PC-3 (cell line): ENCODE results near the gene LYL1. TPM values are rescaled to one million over a fixed set of nuclear protein-coding genes. Genes with fewer than 3 reads are reported as not detected.

Experiments
- ATAC-seq: fragments of 200-7000 bp; cut with Tn5 transposase; 2 replicates; pipeline ENCODE4 v1.9.1; 2020; ENCODE audit warnings: mild to moderate bottlenecking, moderate library complexity
- BruUV-seq: library from RNA; stranded (reverse); fragments of 400-500 nt; replicated peaks from 2 replicates; lab custom pipeline; 2021; lab: Mats Ljungman, UMichigan
- CTCF ChIA-PET: fragments of 300-600 bp; sonication (Branson Sonifier 250); formaldehyde crosslinking; loops from one replicate; lab custom pipeline; 2022; ENCODE audit warnings: antibody characterized with exemption; lab: Charles Lee
- POLR2A ChIA-PET: fragments of 300-600 bp; sonication (Branson Sonifier 250); formaldehyde crosslinking; loops from one replicate; lab custom pipeline; 2022; ENCODE audit warnings: antibody characterized with exemption; ENCODE audit not compliant: unreplicated experiment; lab: Charles Lee
- DNase-seq: peaks from one replicate; pipeline ENCODE4 v3.0.0-alpha.2; 2015
- H2AFZ ChIP-seq: fragments of 300-600 bp; sonication (generic); 2 replicates; pipeline ENCODE4 v1.6.0; 2016; ENCODE audit warnings: antibody characterized with exemption, low read length
- H3F3A ChIP-seq: fragments of 300-600 bp; sonication (generic); one replicate; pipeline ENCODE4 v1.6.0; 2017; ENCODE audit warnings: antibody characterized with exemption, low read length, control low read depth, mild to moderate bottlenecking; ENCODE audit not compliant: unreplicated experiment
- H3K27ac ChIP-seq: fragments of 300-600 bp; sonication (generic); 2 replicates; pipeline ENCODE4 v1.5.1; 2016; ENCODE audit warnings: mild to moderate bottlenecking, low read length
- H3K27me3 ChIP-seq: fragments of 300-600 bp; sonication (generic); 2 replicates; pipeline ENCODE4 v1.6.1; 2016; ENCODE audit warnings: low read length, mixed read lengths
- H3K36me3 ChIP-seq: fragments of 300-600 bp; sonication (generic); 2 replicates; pipeline ENCODE4 v1.6.1; 2016; ENCODE audit warnings: low read depth, mixed run types, low read length, mixed read lengths
- H3K4me1 ChIP-seq: fragments of 300-600 bp; sonication (generic); 2 replicates; pipeline ENCODE4 v1.5.1; 2016; ENCODE audit warnings: low read length; ENCODE audit not compliant: insufficient read depth
- H3K4me2 ChIP-seq: fragments of 300-600 bp; sonication (generic); 2 replicates; pipeline ENCODE4 v1.6.0; 2016; ENCODE audit warnings: low read length
- H3K4me3 ChIP-seq: fragments of 300-600 bp; sonication (generic); 2 replicates; pipeline ENCODE4 v1.5.1; 2016; ENCODE audit warnings: mild to moderate bottlenecking, low read length, mixed read lengths
- H3K79me2 ChIP-seq: fragments of 300-600 bp; sonication (generic); 2 replicates; pipeline ENCODE4 v1.6.1; 2017; ENCODE audit warnings: low read length, mixed read lengths
- H3K9ac ChIP-seq: fragments of 300-600 bp; sonication (generic); 2 replicates; pipeline ENCODE4 v1.6.0; 2016; ENCODE audit warnings: mild to moderate bottlenecking, low read length
- H3K9me2 ChIP-seq: fragments of 300-600 bp; sonication (generic); replicated peaks from 2 replicates; pipeline ENCODE4 v1.6.1; 2016; ENCODE audit warnings: mixed run types, low read length, mixed read lengths
- H3K9me3 ChIP-seq: fragments of 300-600 bp; sonication (generic); 2 replicates; pipeline ENCODE4 v1.6.1; 2016; ENCODE audit warnings: low read length, mixed read lengths
- H4K20me1 ChIP-seq: fragments of 300-600 bp; sonication (generic); 2 replicates; pipeline ENCODE4 v1.6.1; 2016; ENCODE audit warnings: low read length, mixed read lengths
- CTCF ChIP-seq: fragments of 300-600 bp; sonication (generic); conservative IDR thresholded peaks from 2 replicates; pipeline ENCODE4 v1.5.1; 2017; ENCODE audit warnings: antibody characterized with exemption, low read depth, mild to moderate bottlenecking, low read length
- EZH2 ChIP-seq: fragments of 300-600 bp; sonication (generic); IDR thresholded peaks from one replicate; pipeline ENCODE4 v1.6.1; 2017; ENCODE audit warnings: antibody characterized with exemption, mild to moderate bottlenecking, low read length; ENCODE audit not compliant: unreplicated experiment
- EZH2phosphoT487 ChIP-seq: fragments of 300-600 bp; sonication (generic); IDR thresholded peaks from 2 replicates; pipeline ENCODE4 v1.6.1; 2018; ENCODE audit warnings: mild to moderate bottlenecking, antibody characterized with exemption, low read length, borderline replicate concordance
- intact Hi-C: fragments of 100-400 bp; cut with micrococcal nuclease; formaldehyde crosslinking; loops from 2 replicates; pipeline ENCODE4 v1.9.0; 2023
- total RNA-seq: library from RNA; depleted of rRNA; stranded (reverse); fragments of >200 nt; gene quantifications from 2 replicates; pipeline ENCODE4 v1.2.3, GENCODE V29; 2014

Gene LYL1
- total RNA-seq, 1 experiment from 2014 or later, result 3.3 TPM

DNA sequence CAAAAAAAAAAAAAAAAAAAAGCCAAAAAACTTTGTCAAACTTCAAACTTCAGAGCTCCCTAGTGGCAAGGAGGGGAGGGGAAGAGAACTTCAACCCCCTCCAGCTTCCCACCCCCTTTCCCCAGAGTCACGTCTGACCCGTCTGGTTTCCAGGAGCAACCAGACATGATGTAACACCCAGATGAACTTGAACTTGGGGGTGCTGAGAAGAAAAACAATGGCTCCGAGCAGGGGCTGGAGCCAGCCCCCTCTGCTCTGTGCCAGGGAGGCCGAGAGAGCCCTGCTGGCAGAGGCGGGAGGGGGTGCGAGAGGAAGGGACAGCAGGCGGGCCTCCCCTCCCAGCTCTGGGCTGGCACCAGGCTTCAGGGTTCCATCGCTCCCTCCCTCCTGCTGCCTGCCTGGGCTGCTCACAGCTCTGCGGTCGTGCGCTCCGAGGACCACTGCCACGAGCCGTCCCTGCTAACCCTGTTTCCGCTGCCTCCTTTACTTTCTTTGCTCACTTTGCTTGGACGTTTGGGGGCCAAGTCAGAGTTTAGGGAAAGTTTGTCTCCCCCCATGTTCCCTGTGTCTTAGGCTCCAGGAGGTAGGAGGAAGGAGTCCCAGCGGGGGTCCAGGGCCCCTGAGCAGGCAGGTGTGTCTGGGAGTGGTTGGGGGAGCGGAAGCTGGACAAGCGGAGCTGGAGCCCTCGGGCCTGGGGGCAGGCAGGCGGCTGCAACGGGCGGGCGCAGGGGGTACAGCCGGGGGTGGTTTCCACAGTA is 11.1 kb downstream of the LYL1 start:
- no peaks in the 10 kb centered on the region for H3K27me3 ChIP-seq
- peaks cover 9% of the 10 kb centered on the region; the same call in 1 of the 2 replicates for H3K4me1 ChIP-seq
- H4K20me1 ChIP-seq, result no peaks in the 10 kb centered on the region
- intact Hi-C loops, result loop anchor here (2.0 kb wide), 1 partner anchor 17 kb away; no protein-coding TSS in a partner anchor
- no peaks in the 10 kb centered on the region for H3F3A ChIP-seq
- ChIA-PET POLR2A (interaction anchor here (0.6 kb wide), 1 partner anchor 39 kb away, joined by 3 read pairs; no protein-coding TSS in a partner anchor), CTCF (interaction anchor here (1.2 kb wide), 1 partner anchor 17 kb away, joined by 68 read pairs; no protein-coding TSS in a partner anchor)
- no peaks in the 10 kb centered on the region for H3K9me2 ChIP-seq
- H3K9me3 ChIP-seq, result no peaks in the 10 kb centered on the region
- TF ChIP-seq EZH2phosphoT487 (no peak), CTCF (no peak), EZH2 (no peak)
- H3K27ac ChIP-seq, result no peak overlapping the region
- no peak overlapping the region for H3K4me3 ChIP-seq
- BruUV-seq, result no TSS peak
- no peak overlapping the region for H3K9ac ChIP-seq
- H3K4me2 ChIP-seq, result no peak overlapping the region
- ATAC-seq, result no peak
- H3K36me3 ChIP-seq, result no peaks in the 10 kb centered on the region; the same call in 1 of the 2 replicates
- no peak for DNase-seq
- no peaks in the 10 kb centered on the region for H3K79me2 ChIP-seq
- no peak overlapping the region for H2AFZ ChIP-seq

DNA sequence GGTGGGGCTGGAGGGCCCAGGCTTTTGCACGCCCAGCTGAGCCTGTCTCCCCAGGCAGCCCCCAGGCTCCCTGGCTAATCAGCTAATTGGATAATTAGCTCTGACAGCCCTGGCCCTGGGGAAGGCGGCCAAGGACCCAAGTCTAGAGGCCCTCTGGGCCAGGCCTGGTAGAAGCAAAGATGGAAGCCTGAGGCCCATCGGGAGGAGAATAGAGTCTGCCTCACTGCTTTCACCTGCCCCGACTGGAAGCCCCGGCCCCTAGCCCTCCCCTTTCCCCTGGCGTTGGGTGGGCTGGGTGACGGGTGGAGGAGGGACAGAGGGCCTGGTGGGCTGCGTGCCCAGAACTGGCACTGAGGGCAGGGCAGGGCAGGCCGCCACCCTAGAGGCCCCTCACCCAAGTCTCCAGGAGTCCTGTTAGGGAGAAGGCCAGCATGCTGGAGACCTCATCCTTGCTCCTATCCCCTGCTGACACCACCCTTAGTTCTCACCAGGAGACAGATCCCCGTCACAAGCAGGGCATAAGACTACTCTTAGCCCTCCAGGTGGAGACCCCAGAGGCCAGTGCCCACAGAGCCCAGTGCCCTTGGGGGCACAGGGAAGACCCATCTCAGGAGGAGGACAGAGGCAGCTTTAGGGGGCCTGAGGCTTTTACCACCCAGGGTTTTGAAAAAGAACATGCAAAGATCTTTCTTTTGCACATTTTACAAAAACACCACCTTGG is 12.0 kb downstream of the LYL1 start:
- intact Hi-C loops, result no loop called here
- Histone ChIP-seq H3F3A (no peaks in the 10 kb centered on the region), H3K79me2 (no peaks in the 10 kb centered on the region), H3K27ac (no peak overlapping the region), H3K4me1 (peaks cover 9% of the 10 kb centered on the region; the same call in 1 of the 2 replicates), H3K9ac (no peak overlapping the region), H3K9me3 (no peaks in the 10 kb centered on the region), H2AFZ (no peak overlapping the region), H4K20me1 (no peaks in the 10 kb centered on the region), H3K4me3 (no peak overlapping the region), H3K9me2 (no peaks in the 10 kb centered on the region), H3K4me2 (no peak overlapping the region), H3K27me3 (no peaks in the 10 kb centered on the region), H3K36me3 (no peaks in the 10 kb centered on the region; the same call in 1 of the 2 replicates)
- no peak for DNase-seq
- CTCF ChIA-PET, result no interaction called here
- BruUV-seq, result no TSS peak
- POLR2A ChIA-PET, result interaction anchor here (0.6 kb wide), 1 partner anchor 38 kb away, joined by 3 read pairs; no protein-coding TSS in a partner anchor
- TF ChIP-seq CTCF, result no peak
- TF ChIP-seq EZH2, result no peak
- ATAC-seq, result no peak
